NK-92 treated with Interleukin-12 subunit alpha and Interleukin-12 subunit beta, amount 100 ng/mL, for 24 hours (cell line): ENCODE measurements around the gene EXOC5.

Experiments
- DNase-seq: peaks from one replicate; lab custom pipeline; 2025; lab: John Stamatoyannopoulos, UW

The EXOC5 gene

DNA sequence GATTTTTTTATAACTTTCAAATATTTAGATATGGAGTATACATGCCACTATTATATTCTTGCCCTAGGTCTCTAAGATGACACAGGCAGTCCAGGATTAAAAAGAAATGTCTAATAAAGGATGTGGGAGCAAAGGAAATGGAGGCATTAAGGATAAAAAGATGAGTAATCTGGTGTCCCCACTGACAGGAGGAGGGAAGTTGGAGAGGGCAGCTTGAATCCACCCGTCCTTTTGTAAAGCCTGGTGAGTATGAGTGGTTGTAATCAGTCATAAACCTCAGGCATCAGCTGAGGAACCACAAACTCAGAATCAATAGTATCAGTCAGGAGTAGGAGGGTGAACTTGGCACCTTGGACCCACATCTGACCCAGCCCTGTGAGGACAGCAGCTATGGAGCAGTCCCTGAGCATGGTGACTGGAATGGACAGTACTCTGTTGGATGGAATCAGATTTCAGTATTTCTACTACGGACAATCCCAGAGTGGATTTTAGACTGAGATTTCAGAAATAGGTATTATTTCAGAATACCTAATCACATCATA lies 100.5 kb downstream of the EXOC5 start:
- DNase-seq: no peak

DNA sequence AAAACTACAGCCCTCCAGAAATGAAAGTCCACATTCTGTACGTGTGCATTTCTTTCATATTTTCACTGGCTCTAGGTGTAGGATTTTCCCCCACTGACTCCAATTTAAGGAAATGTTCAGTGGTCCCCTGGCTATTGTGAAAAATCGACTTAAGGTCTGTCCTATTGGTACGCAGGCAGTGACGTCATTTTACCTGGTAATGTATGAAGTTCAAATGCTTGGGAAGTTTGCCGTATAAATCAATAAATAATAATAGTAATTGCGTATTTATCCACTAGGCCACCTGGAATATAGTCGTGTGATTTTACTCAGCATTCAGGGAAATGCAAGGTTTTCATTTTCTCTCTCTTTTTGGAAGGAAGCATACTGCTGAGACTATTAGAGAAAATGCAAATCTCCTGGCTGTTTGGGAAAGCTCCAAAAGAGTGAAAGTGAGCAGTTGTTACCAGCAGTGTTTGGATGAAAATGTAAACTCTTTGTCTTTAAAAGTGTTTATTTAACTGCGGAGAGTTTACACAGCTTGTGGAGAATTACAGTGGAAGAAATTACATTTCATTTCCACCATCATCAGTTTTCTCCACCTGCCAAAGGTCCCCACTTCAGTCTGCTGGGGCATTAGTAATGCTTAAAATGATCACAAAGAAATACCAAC lies 107.0 kb downstream of the EXOC5 start:
- no peak for DNase-seq

DNA sequence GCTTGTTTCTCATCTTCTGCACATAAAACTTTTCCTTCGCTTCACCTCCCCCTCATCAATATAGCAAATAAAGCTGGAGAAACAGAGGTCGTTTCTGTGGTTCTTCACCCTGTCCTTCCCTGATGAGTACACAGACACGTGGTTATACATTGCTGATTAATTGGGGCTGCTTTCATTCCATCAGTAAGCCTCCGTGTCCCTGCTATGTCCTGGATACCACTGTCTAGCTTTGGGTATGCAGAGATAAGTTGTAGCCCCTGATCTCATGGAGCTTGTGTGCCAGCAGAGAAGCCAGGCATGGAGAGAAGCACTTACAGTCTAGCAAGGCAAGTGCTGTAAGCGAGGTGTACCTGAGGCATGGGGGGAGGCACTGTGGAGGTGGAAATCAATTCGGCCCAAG lies 108.4 kb downstream of the EXOC5 start:
- no peak for DNase-seq

DNA sequence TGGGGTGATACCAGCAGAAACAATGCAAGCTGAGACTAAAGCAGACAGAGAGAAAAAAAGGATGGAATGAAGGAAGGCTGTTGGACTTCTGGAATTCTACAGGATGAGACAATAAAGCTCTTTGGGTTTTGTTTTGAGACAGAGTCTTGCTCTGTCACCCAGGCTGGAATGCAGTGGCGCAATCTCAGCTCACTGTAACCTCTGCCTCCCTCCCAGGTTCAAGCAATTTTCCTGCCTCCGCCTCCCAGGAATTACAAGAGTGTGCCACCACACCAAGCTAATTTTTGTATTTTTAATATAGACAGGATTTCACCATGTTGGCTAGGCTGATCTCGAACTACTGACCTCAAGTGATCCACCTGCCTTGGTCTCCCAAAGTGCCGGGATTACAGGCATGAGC lies 115.4 kb downstream of the EXOC5 start:
- no peak for DNase-seq
